ENCODE results near the gene KRTAP12-1. TPM values are rescaled to one million over a fixed set of nuclear protein-coding genes. Genes with fewer than 3 reads are reported as not detected.

The KRTAP12-1 gene
- total and polyA plus RNA-seq, 9 of the 15 experiments (the other 6 are each of a cell fraction or from before 2014, with no cell fraction given) = not detected

DNA sequence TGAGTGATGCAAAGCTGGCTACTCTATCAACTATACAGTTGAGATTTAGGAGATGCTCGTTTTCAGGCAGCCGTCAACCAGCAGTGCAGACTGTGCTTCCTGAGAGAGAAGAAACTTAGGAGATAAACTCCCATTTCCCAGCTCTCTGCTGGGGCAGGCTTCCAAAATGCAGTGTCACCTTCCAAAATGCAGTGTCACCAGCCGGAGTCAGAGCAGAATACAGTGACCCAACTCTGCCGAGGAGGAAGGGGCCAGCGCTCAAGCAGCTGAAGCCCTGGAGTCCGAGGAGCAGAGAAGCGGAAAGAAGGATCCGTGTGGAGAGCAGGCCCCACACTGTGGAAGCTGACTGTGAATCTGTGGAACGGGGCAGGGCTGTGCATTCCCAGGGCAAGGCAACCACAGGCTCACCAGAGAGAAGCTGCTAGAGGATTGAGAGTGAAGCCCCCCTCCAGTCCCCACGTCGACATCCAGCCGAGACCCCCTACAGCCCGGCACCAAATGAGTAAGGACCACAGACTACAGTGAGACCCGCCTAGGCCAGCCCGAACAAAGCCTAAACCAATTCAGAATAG is 703 bp upstream of the KRTAP12-1 start:
- POLR2A ChIA-PET = interaction anchor here (0.6 to 1.6 kb wide), 4 partner anchors 8 to 318 kb away, joined by 3 to 4 read pairs (median 4); no protein-coding TSS in a partner anchor
- CTCF ChIA-PET (ENCODE audit: low intra/inter-chr PET ratio) = no interaction called here
- TF ChIP-seq MAFK (IDR thresholded peaks at IDR 0.05; ENCODE audit: low read length) = peak; percentile 60; the same call in 1 of the 2 replicates
- TF ChIP-seq C11orf30 (IDR thresholded peaks at IDR 0.05; ENCODE audit: low read depth) = peak; percentile 94
- peak; percentile 62; the same call in 1 of the 2 replicates for TF ChIP-seq MAFF (IDR thresholded peaks at IDR 0.05; ENCODE audit: low read length)
- no peak for TF ChIP-seq ZNF583 (CRISPR knock-in tag; IDR thresholded peaks at IDR 0.05)
- TF ChIP-seq MAFG (tag; conservative IDR thresholded peaks at IDR 0.05) = peak; percentile 94
- peak; percentile 38; the same call in 1 of the 2 replicates for TF ChIP-seq DPF2 (IDR thresholded peaks at IDR 0.05)
- 0 out of 2 replicates have a peak, but pooled peaks have one; percentile 30 for TF ChIP-seq ETV1 (tag; conservative IDR thresholded peaks at IDR 0.05; ENCODE audit: low read depth)
- no peak for TF ChIP-seq IRF1 (CRISPR knock-in tag; IDR thresholded peaks at IDR 0.05; ENCODE audit: borderline replicate concordance)
- 0 out of 2 replicates have a peak, but pooled peaks have one; percentile 19 for TF ChIP-seq ESRRA (IDR thresholded peaks at IDR 0.05; ENCODE audit: borderline replicate concordance, low read depth)
- TF ChIP-seq, protein P1, sequence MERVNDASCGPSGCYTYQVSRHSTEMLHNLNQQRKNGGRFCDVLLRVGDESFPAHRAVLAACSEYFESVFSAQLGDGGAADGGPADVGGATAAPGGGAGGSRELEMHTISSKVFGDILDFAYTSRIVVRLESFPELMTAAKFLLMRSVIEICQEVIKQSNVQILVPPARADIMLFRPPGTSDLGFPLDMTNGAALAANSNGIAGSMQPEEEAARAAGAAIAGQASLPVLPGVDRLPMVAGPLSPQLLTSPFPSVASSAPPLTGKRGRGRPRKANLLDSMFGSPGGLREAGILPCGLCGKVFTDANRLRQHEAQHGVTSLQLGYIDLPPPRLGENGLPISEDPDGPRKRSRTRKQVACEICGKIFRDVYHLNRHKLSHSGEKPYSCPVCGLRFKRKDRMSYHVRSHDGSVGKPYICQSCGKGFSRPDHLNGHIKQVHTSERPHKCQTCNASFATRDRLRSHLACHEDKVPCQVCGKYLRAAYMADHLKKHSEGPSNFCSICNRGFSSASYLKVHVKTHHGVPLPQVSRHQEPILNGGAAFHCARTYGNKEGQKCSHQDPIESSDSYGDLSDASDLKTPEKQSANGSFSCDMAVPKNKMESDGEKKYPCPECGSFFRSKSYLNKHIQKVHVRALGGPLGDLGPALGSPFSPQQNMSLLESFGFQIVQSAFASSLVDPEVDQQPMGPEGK (CRISPR knock-in tag; IDR thresholded peaks at IDR 0.05; ENCODE audit: borderline replicate concordance) = no peak
- TF ChIP-seq ETV5 (CRISPR knock-in tag; IDR thresholded peaks at IDR 0.05; ENCODE audit: low read depth) = no peak
- peak; percentile 89 for TF ChIP-seq BACH1 (tag; IDR thresholded peaks at IDR 0.05)
- peak; percentile 97 for TF ChIP-seq ZNF316 (IDR thresholded peaks at IDR 0.05)
- no peak for TF ChIP-seq TBL1XR1 (IDR thresholded peaks at IDR 0.05; ENCODE audit: low read length in 2 of 2)
- peak; percentile 71 for TF ChIP-seq NFE2 (IDR thresholded peaks at IDR 0.05; ENCODE audit: low read depth)
- Histone ChIP-seq H3K9ac (ENCODE audit: insufficient read depth in 1 of 2, low read depth in 2 of 2, low read length in 2 of 2) (no peak overlapping the region), H3K4me3 (no peak overlapping the region), H3K79me2 (ENCODE audit: control insufficient read depth, insufficient read depth, low read length) (no peaks in the 10 kb centered on the region), H3K27me3 (ENCODE audit: control insufficient read depth in 2 of 2, insufficient read depth in 2 of 2, low read length in 2 of 2) (peaks cover 14 to 48% of the 10 kb centered on the region in 2 experiments), H3K9me1 (ENCODE audit: control insufficient read depth, insufficient read depth, low read length) (no peaks in the 10 kb centered on the region), H2AFZ (ENCODE audit: low read depth, low read length) (no peak overlapping the region), H4K20me1 (replicated peaks; ENCODE audit: control insufficient read depth, insufficient read depth, low read length) (0 out of 2 replicates have a peak, but pooled peaks cover 6% of the 10 kb centered on the region), H3K9me3 (replicated peaks; ENCODE audit: control insufficient read depth, insufficient read depth, low read depth, low read length) (no peaks in the 10 kb centered on the region), H3K4me1 (replicated peaks in 1 of 2; ENCODE audit: control insufficient read depth in 2 of 2, insufficient read depth in 2 of 2, low read length in 2 of 2) (peaks cover 0 to 6% of the 10 kb centered on the region in 2 experiments; a peak in 2 of 5 replicates), H3K36me3 (ENCODE audit: control insufficient read depth, insufficient read depth, low read length) (no peaks in the 10 kb centered on the region), H3K4me2 (ENCODE audit: insufficient read depth, low read length) (no peak overlapping the region), H3K27ac (ENCODE audit: extremely low read depth, low read depth, low read length) (no peak overlapping the region)
- WGBS (ENCODE audit: insufficient coverage, low coverage, missing lambda C conversion rate) = 0% methylated on average over 15 of the region's 15 CpGs
- no TSS peak for BruUV-seq (replicated peaks)
- in situ Hi-C loops (cut with MboI) = no loop called here
- peak; percentile 69 for ATAC-seq
- intact Hi-C loops (cut with micrococcal nuclease) = no loop called here
- DNase-seq (ENCODE audit: extremely low read depth in 1 of 4, low spot score in 3 of 4) = peak in 1 of 4 experiments; percentile 27
- FAIRE-seq = peak; percentile 35
